ENCODE results near the gene MCC.

Gene MCC

GRCh38 chr5:113394658-113395057 is 93.6 kb downstream of the MCC start:
- in situ Hi-C loops (cut with HindIII; ENCODE audit: low sequenced_read_pairs): loop anchor here (25.0 kb wide), 1 partner anchor 1793 kb away; no protein-coding TSS in a partner anchor
- H3K4me3 ChIP-seq (ENCODE audit: low read depth, low read length): no peak overlapping the region
- DNase-seq (ENCODE audit: low read depth): no peak
- TF ChIP-seq, protein P1, sequence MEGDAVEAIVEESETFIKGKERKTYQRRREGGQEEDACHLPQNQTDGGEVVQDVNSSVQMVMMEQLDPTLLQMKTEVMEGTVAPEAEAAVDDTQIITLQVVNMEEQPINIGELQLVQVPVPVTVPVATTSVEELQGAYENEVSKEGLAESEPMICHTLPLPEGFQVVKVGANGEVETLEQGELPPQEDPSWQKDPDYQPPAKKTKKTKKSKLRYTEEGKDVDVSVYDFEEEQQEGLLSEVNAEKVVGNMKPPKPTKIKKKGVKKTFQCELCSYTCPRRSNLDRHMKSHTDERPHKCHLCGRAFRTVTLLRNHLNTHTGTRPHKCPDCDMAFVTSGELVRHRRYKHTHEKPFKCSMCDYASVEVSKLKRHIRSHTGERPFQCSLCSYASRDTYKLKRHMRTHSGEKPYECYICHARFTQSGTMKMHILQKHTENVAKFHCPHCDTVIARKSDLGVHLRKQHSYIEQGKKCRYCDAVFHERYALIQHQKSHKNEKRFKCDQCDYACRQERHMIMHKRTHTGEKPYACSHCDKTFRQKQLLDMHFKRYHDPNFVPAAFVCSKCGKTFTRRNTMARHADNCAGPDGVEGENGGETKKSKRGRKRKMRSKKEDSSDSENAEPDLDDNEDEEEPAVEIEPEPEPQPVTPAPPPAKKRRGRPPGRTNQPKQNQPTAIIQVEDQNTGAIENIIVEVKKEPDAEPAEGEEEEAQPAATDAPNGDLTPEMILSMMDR (IDR thresholded peaks at IDR 0.05; ENCODE audit: low read depth, low read length, missing control alignments): no peak

DNA sequence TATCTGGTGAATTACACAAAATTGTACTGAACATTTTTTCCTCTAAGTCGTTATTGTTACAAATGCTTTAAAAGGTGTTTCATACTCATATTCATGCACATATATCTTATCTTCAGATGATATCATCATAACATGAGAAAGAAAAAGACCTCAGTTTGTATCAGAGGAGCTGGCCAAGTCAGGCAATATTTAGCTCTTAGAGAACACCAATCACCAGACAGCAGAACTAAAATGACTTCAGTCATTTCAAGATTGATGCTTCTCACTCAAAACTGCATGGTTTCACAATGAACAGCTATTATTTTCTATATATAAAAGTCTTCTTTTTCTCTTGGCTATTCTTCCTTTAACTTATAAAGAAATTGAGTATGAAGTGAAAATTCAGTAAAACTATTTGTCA is 98.0 kb downstream of the MCC start:
- TF ChIP-seq, protein P1 (IDR thresholded peaks at IDR 0.05; ENCODE audit: low read depth, low read length, missing control alignments): no peak
- H3K4me3 ChIP-seq (ENCODE audit: low read depth, low read length): no peak overlapping the region
- DNase-seq (ENCODE audit: low read depth): no peak
- in situ Hi-C loops (cut with HindIII; ENCODE audit: low sequenced_read_pairs): loop anchor here (25.0 kb wide), 1 partner anchor 1797 kb away; no protein-coding TSS in a partner anchor

GRCh38 chr5:113389116-113389515 is 99.1 kb downstream of the MCC start:
- TF ChIP-seq, protein P1 (IDR thresholded peaks at IDR 0.05; ENCODE audit: low read depth, low read length, missing control alignments): no peak
- in situ Hi-C loops (cut with HindIII; ENCODE audit: low sequenced_read_pairs): loop anchor here (25.0 kb wide), 1 partner anchor 1798 kb away; no protein-coding TSS in a partner anchor
- no peak overlapping the region for H3K4me3 ChIP-seq (ENCODE audit: low read depth, low read length)
- DNase-seq (ENCODE audit: low read depth): no peak

- in situ Hi-C loops (cut with HindIII; ENCODE audit: low sequenced_read_pairs): loop anchor here (25.0 kb wide), 1 partner anchor 1799 kb away; no protein-coding TSS in a partner anchor
- no peak for DNase-seq (ENCODE audit: low read depth)
- TF ChIP-seq, protein P1 (IDR thresholded peaks at IDR 0.05; ENCODE audit: low read depth, low read length, missing control alignments): no peak
- no peak overlapping the region for H3K4me3 ChIP-seq (ENCODE audit: low read depth, low read length)
These were observed 100.4 kb downstream of the MCC start for GRCh38 chr5:113387844-113388243.

DNA sequence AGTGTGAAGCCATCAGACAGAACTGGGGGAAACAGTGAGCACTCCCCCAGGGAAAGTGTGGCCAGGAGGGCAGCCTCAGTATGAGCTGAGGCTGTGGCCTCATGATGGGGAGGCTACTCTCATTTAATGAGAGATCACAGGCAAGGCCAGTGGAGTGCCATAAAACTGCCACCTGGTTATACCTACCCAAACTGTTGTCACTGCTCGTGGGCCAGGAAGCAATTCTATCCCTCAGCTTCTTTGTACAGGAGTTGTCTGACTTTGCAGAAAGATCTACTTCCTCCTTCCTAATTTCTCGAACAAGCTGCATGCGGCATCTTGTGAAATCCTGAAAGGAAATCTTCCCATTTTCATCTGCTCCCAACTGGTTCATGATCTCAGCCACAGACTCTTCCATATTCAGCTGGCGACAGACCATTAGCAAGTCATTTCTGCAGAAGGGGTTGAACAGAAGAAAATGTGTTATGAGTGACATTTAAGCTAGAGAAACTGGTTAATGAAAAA is 103.4 kb downstream of the MCC start:
- H3K4me3 ChIP-seq (ENCODE audit: low read depth, low read length): no peak overlapping the region
- in situ Hi-C loops (cut with HindIII; ENCODE audit: low sequenced_read_pairs): loop anchor here (25.0 kb wide), 1 partner anchor 1802 kb away; no protein-coding TSS in a partner anchor
- TF ChIP-seq, protein P1 (IDR thresholded peaks at IDR 0.05; ENCODE audit: low read depth, low read length, missing control alignments): no peak
- DNase-seq (ENCODE audit: low read depth): no peak

DNA sequence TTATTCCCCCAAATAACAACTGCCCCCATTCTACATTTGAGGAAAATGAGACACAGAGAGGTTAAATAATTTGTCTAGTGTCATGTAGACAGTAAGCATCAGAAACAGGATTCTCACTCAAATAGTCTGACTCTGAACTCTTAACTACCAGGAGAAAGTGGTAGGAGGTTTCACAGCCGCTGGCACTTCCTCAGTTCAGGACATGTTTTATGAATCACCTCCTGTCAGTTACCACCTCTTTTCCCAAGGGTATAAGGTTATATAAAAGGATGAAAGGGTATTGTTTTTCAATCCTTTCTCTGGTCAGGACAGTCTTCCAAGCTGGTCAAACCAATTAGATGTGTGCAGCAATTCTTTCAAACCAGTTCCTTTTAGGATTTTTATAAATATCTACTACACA is 105.5 kb downstream of the MCC start:
- in situ Hi-C loops (cut with HindIII; ENCODE audit: low sequenced_read_pairs): loop anchor here (25.0 kb wide), 1 partner anchor 1805 kb away; no protein-coding TSS in a partner anchor
- no peak for DNase-seq (ENCODE audit: low read depth)

More for the DNA sequence above, 105.5 kb downstream of the MCC start:
- no peak overlapping the region for H3K4me3 ChIP-seq (ENCODE audit: low read depth, low read length)
- TF ChIP-seq, protein P1 (IDR thresholded peaks at IDR 0.05; ENCODE audit: low read depth, low read length, missing control alignments): no peak

All from astrocyte of the cerebellum (primary cell).